ENCODE measurements around the gene PPM1H.

DNA sequence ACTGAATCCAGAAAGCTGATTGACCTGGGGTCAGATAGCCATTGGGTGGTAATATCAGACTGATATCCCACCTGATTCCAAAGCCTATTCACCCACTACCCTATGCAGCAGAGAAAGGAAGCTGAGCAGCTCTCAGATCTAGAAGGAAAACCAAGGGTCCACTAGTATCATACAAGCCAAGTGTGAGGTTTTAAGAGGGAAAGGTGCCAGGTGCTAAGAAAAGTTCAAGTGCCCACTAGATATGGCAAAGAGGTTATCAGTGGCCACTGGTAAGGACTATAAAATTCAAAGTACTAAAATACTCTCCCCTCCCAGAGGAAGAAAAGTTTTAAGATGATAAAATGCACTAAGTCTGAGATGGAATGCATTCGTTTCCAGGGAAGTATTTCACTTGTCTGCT, 85.6 kb downstream of the PPM1H start:
- TF ChIP-seq, protein P1, sequence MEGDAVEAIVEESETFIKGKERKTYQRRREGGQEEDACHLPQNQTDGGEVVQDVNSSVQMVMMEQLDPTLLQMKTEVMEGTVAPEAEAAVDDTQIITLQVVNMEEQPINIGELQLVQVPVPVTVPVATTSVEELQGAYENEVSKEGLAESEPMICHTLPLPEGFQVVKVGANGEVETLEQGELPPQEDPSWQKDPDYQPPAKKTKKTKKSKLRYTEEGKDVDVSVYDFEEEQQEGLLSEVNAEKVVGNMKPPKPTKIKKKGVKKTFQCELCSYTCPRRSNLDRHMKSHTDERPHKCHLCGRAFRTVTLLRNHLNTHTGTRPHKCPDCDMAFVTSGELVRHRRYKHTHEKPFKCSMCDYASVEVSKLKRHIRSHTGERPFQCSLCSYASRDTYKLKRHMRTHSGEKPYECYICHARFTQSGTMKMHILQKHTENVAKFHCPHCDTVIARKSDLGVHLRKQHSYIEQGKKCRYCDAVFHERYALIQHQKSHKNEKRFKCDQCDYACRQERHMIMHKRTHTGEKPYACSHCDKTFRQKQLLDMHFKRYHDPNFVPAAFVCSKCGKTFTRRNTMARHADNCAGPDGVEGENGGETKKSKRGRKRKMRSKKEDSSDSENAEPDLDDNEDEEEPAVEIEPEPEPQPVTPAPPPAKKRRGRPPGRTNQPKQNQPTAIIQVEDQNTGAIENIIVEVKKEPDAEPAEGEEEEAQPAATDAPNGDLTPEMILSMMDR (conservative IDR thresholded peaks at IDR 0.05; ENCODE audit: low read depth, low read length), result no peak
- no peak for TF ChIP-seq EZH2 (IDR thresholded peaks at IDR 0.05; ENCODE audit: borderline replicate concordance, low read depth, low read length, poor library complexity, severe bottlenecking)

All from A673 (cell line).